ENCODE data around the gene BLOC1S2.

- TF ChIP-seq POLR2A (IDR thresholded peaks at IDR 0.05; ENCODE audit: low read length) (no peak), GATA1 (IDR thresholded peaks at IDR 0.05; ENCODE audit: low read depth, low read length) (no peak)
Observed at GRCh38 chr10:100248820-100249219, 37.7 kb downstream of the BLOC1S2 start.
